ENCODE measurements around the gene DCTN5. TPM values are rescaled to one million over a fixed set of nuclear protein-coding genes. Genes with fewer than 3 reads are reported as not detected.
A peak's percentile ranks its signal among the peaks of the same experiment; 100 is the strongest.

The DCTN5 gene
- total RNA-seq, 3 donors from 2014 or later: 80.1 to 99.5 (median 94.7) TPM

DNA sequence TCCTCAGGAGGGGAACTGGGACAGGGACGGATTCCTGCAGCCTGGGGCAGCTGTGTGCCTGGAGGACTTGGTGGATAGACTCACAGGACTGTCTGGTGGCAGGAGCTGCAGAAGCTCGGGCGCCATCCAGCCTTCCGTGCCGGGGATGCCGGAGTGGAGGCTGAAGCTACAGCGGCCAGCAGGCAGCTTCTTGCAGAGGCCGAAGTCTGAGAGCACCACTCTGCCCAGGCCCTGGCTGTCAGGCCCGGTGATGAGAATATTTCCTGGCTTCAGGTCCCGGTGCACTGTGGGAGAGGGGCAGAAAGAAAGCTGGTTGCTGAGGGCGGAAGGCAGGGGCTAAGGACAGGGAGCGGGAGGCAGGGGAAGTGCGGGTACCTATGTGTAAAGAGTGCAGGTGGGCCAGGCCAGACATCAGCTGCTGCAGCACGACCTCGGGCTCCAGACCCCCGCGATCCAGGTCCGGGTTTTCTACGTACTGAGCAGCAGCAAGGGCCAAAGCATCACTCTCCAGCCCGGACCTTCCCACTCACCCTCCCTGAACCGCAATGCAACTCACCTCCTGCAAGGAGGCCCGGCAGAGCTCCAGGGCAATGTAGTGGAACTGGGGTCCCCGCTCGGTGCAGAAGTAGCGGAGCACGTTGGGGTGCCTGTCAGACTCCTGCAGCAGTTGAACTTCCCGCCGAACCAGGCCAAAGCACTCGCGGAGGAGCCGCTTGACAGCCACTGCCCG is 53.5 kb downstream of the DCTN5 start:
- DNase-seq (no peak), ATAC-seq (no peak)
- Mint-ChIP-seq H3K4me1 (ENCODE audit: low read depth) (peaks cover 7% of the 10 kb centered on the region), H3K9me3 (no peaks in the 10 kb centered on the region), H3K36me3 (ENCODE audit: insufficient read depth) (peaks cover 4% of the 10 kb centered on the region), H3K4me3 (no peak overlapping the region), H3K27me3 (ENCODE audit: low read depth) (peaks cover 2% of the 10 kb centered on the region)

DNA sequence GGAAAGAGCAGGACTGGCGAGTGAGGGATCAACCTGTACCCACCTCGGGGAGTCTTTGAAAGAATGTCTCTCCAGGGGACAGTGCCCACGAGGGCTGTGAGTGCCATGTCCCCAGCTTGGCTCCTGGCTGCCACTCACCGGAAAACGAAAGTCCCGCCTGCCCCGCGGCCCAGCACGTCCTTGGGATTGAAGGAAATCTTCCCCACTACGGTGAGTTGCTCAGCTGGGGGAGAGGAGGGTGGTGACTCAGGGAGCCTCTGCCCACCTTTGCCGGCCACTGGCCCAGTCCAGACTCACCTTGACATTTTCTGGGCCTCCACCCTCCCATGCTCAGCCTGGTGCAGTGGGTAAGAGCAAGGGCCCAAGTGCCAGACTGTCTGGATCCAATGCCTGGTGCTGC is 54.5 kb downstream of the DCTN5 start:
- no peak overlapping the region for H3K4me3 Mint-ChIP-seq

DNA sequence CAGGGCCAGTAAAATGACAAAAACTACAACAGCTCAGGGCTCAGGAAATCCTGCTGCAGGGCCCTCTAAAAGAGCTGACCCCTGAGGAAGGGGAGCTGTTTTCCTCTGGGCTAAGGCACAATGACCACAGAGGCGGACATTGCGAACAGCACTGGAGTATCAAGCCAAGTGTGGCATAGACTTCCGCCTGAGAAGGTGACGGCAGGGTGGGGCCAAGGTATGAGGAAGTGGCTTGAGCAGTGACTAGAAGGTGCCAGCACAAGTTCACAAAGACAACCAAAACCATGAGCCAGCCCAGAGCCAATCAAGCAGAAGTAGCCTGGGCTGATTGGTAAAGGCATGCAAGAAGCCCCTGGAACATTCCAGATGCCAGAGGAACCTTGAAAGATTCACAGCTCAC is 57.8 kb downstream of the DCTN5 start:
- Mint-ChIP-seq H3K27me3 (ENCODE audit: low read depth) (peaks cover 9% of the 10 kb centered on the region), H3K36me3 (ENCODE audit: insufficient read depth) (no peaks in the 10 kb centered on the region), H3K9me3 (peaks cover 13% of the 10 kb centered on the region), H3K4me1 (ENCODE audit: low read depth) (peaks cover 7% of the 10 kb centered on the region), H3K4me3 (no peak overlapping the region)
- peak in 1 of 2 donors; percentile 32 for ATAC-seq
- no peak for DNase-seq

More for the DNA sequence above, 54.5 kb downstream of the DCTN5 start:
- DNase-seq (no peak), ATAC-seq (no peak)
- H3K27me3 Mint-ChIP-seq (ENCODE audit: low read depth): peaks cover 2% of the 10 kb centered on the region
- H3K36me3 Mint-ChIP-seq (ENCODE audit: insufficient read depth): no peaks in the 10 kb centered on the region
- no peaks in the 10 kb centered on the region for H3K9me3 Mint-ChIP-seq
- H3K4me1 Mint-ChIP-seq (ENCODE audit: low read depth): peaks cover 7% of the 10 kb centered on the region

DNA sequence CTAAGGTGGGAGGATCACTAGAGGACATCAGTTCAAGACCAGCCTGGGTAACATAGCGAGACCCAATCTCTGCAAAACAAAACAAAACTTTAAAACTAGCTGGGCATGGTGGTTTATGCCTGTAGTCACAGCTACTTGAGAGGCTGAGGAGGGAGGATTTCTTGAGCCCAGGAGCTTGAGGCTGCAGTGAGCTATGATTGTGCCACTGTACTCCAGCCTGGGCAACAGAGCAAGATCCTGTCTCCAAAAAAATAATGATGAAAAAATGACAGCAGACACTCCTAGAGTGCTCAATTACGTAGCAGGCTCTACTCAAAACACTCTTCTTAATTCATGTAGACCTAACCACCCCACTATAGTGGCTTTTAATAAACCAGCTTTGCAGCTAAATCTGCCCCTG is 58.8 kb downstream of the DCTN5 start:
- Mint-ChIP-seq H3K36me3 (ENCODE audit: insufficient read depth) (no peaks in the 10 kb centered on the region), H3K4me3 (no peak overlapping the region), H3K4me1 (ENCODE audit: low read depth) (peaks cover 7% of the 10 kb centered on the region), H3K9me3 (peaks cover 13% of the 10 kb centered on the region), H3K27me3 (ENCODE audit: low read depth) (peaks cover 13% of the 10 kb centered on the region)
- no peak for ATAC-seq
- DNase-seq: no peak

DNA sequence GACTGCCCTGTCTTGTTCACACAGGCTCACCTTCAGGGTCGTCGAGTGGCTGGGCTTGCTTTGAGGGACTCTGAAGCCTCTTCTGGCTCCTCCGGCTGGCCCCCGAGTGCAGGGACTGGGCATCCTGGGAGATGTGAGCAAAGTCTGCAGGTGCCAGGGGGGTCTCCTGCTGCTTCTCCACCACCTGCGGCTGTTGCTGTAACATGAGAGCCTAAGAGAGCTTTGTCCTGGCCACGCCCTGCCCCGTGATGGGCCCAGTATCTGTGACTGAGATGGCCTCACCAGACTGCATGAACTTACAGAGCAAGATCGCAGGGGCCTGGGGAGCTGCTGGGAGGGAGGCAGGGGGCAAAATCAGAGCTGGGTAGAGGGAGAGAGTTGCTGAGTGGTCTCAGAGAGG is 59.2 kb downstream of the DCTN5 start:
- Mint-ChIP-seq H3K4me3 (no peak overlapping the region), H3K36me3 (ENCODE audit: insufficient read depth) (no peaks in the 10 kb centered on the region), H3K4me1 (ENCODE audit: low read depth) (peaks cover 7% of the 10 kb centered on the region), H3K9me3 (peaks cover 13% of the 10 kb centered on the region), H3K27me3 (ENCODE audit: low read depth) (peaks cover 16% of the 10 kb centered on the region)
- no peak for DNase-seq
- ATAC-seq: no peak

DNA sequence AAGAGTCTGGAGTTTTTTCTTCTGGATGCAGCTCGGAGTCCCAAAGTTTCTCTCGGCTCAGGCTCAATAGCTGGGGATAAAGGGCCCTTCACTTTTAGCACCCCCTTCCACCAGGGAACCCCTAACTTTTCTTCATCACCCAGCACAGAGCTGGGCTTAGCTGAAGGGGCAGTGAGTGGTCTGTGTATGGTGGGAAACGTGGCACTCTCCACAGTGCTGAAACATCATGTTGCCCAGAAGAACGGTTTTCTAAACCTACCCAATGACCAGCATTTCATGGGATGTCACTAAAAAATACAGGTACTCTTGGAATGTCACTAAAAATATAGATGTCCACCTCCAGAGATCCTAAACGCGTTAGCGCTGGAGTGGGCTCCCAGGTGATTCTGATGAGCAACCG is 59.8 kb downstream of the DCTN5 start:
- Mint-ChIP-seq H3K9me3 (peaks cover 13% of the 10 kb centered on the region), H3K4me3 (no peak overlapping the region), H3K27me3 (ENCODE audit: low read depth) (peaks cover 20% of the 10 kb centered on the region), H3K36me3 (ENCODE audit: insufficient read depth) (no peaks in the 10 kb centered on the region), H3K4me1 (ENCODE audit: low read depth) (peaks cover 7% of the 10 kb centered on the region)
- no peak for ATAC-seq
- no peak for DNase-seq

DNA sequence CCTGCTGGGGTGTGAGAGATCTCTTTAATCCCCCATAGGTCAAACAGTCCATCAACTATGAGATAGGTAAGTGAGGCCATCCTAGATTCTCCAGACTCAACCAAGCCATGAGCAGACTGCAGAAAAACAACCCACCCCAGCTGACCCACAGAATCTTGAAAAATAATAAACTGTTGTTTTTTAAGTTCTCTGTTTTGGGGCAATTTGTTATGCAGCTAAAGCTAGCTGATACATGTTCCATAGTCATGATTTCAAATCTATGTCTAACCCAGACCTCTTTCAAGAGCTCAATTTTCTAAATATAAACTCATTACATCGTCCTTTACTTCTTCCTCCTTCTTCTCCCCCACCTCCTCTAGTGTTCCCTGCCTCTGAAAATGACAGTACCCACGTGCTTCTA is 61.7 kb downstream of the DCTN5 start:
- Mint-ChIP-seq H3K36me3 (ENCODE audit: insufficient read depth) (no peaks in the 10 kb centered on the region), H3K4me3 (no peak overlapping the region), H3K9me3 (peaks cover 13% of the 10 kb centered on the region), H3K27me3 (ENCODE audit: low read depth) (peaks cover 26% of the 10 kb centered on the region), H3K4me1 (ENCODE audit: low read depth) (peaks cover 7% of the 10 kb centered on the region)
- ATAC-seq (no peak), DNase-seq (no peak)

DNA sequence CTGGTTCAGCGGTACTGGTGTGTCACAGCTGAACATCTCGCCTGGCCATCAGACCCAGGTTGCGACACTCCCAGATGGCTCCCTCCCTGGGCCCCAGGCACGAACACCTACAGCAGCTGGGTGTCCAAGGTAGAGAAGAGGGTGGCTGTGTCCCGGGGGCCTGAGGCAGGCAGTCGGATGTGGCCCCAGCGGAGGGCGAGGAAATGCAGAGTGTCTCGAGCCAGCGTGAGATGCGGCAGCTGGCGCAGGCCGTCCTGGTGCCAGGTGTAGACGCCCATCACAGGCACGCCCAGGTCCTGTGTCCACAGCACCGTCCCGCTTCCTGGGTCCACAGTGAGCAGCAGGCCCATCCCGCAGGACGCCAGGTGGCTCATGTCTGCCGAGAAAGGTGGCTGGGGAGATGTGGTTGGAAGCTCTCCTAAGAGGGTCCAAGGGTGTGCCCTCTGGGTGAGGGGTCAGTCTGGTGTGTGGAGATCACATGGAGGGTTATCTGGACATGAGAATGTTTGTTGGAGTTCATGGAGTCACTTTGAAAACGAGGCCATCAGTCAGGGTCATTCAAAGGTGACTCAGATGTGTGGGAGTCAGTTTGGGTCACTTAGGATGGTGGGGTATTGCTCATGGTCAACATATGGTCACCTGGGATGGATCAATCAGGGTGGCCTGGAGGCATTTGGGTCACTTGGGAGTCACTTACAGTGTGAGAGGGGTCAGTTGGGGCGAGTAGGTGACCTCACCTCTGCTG is 63.7 kb downstream of the DCTN5 start:
- Mint-ChIP-seq H3K36me3 (ENCODE audit: insufficient read depth) (no peaks in the 10 kb centered on the region), H3K27me3 (ENCODE audit: low read depth) (peaks cover 31% of the 10 kb centered on the region), H3K9me3 (peaks cover 25% of the 10 kb centered on the region), H3K4me3 (no peak overlapping the region), H3K4me1 (ENCODE audit: low read depth) (no peaks in the 10 kb centered on the region)
- DNase-seq: no peak
- ATAC-seq: no peak

DNA sequence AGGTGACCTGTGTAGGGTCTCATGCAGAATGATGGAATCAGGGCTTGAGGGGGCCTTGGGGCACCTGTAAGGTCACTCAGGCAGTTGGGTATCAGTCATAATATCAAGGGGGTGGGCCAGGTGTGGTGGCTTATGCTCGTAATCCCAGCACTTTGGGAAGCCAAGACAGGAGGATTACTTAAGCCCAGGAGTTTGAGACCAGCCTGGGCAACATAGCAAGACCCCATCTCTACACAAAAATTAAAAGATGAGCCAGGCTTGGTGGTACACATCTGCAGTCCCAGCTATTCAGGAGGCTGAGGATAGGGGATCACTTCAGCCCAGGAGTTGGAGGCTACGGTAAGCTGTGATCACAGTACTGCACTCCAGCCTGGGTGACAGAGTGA is 64.2 kb downstream of the DCTN5 start:
- H3K36me3 Mint-ChIP-seq (ENCODE audit: insufficient read depth): no peaks in the 10 kb centered on the region
- no peaks in the 10 kb centered on the region for H3K4me1 Mint-ChIP-seq (ENCODE audit: low read depth)
- peaks cover 30% of the 10 kb centered on the region for H3K9me3 Mint-ChIP-seq
- DNase-seq: no peak
- H3K27me3 Mint-ChIP-seq (ENCODE audit: low read depth): peaks cover 33% of the 10 kb centered on the region
- no peak overlapping the region for H3K4me3 Mint-ChIP-seq
- ATAC-seq: no peak

DNA sequence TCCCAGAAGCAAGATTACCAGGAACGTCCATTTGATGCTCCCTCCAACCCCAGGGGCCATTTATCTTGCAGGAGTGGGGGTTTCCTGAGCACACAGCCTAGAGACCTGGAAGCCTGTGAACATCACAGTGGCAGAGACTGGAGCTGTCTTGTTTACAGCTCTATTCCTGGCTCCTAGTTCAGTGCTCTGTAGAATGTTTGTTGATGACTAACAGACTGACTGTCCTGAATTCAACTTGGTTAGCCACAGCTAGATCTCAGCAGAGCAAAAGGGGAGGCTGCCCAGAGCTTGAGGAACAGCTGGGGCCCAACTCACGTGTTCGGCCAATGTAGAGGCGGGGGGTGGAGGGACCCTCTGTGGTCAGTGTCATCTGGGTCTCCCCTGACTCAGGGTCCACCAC is 65.2 kb downstream of the DCTN5 start:
- no peaks in the 10 kb centered on the region for H3K36me3 Mint-ChIP-seq (ENCODE audit: insufficient read depth)
- no peak for ATAC-seq
- peaks cover 30% of the 10 kb centered on the region for H3K9me3 Mint-ChIP-seq
- no peaks in the 10 kb centered on the region for H3K4me1 Mint-ChIP-seq (ENCODE audit: low read depth)
- no peak overlapping the region for H3K4me3 Mint-ChIP-seq
- peaks cover 39% of the 10 kb centered on the region for H3K27me3 Mint-ChIP-seq (ENCODE audit: low read depth)
- no peak for DNase-seq

DNA sequence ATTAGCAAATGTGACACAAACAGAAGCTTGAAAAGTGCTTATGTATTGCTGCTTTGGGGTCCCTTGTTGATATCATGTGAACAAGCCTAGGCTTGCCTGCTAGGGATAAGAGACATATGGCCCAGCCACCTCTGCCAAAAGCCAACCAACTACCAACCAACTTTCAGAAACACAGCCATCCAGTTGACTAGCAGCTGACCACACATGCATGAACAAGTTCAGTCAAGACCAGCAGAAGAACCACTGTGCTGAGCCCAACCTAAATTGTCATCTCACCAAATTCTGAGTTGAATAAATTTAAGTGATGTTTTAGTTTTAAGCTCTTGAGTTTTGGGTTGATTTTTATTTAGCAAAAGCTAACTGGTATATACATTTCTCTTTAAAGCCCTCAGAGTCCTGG is 68.3 kb downstream of the DCTN5 start:
- Mint-ChIP-seq H3K27me3 (ENCODE audit: low read depth) (peaks cover 51% of the 10 kb centered on the region), H3K36me3 (ENCODE audit: insufficient read depth) (no peaks in the 10 kb centered on the region)
- no peak for ATAC-seq

DNA sequence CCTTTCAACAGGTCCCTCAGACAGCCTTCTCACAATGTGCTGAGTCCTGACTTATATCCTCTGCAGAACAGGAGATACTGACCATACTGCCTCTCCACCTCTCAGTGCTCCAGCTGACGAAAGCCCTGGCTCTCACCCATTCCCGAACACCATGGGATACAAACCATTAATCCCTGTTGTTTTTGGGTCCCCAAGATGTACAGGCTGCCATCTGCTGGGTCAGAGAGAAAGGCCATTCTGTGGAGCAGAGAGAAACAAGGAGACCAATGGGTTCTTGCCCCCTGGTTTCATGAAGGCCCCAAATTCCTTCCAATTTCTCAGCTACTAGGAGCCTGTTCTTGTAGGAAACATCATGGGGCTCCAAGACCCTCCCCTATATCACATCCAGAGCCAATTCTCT is 68.7 kb downstream of the DCTN5 start:
- Mint-ChIP-seq H3K36me3 (ENCODE audit: insufficient read depth) (no peaks in the 10 kb centered on the region), H3K4me1 (ENCODE audit: low read depth) (peaks cover 3% of the 10 kb centered on the region), H3K27me3 (ENCODE audit: low read depth) (peaks cover 53% of the 10 kb centered on the region), H3K4me3 (no peak overlapping the region), H3K9me3 (peaks cover 17% of the 10 kb centered on the region)
- no peak for ATAC-seq
- DNase-seq: no peak

More for the DNA sequence above, 68.3 kb downstream of the DCTN5 start:
- Mint-ChIP-seq H3K4me3 (no peak overlapping the region), H3K9me3 (peaks cover 17% of the 10 kb centered on the region), H3K4me1 (ENCODE audit: low read depth) (peaks cover 3% of the 10 kb centered on the region)
- no peak for DNase-seq

DNA sequence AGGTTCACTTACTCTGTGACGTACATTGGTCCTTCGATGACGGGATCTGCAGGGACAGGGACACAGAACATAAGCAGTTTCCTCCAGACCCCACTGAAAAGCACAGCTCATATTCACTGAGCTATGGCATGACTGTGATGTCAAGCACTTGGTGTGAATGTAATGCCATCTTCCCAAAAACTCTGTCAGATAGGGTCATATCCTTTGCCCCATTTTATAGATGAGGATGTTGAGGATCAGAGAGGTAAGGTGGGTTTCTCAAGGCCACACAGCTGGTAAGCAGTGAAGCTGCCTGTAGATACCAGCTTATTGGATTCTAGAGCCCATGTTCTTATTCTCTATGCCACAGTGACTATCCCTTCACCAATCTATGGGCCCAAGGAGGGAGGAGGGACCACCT is 69.2 kb downstream of the DCTN5 start:
- H3K27me3 Mint-ChIP-seq (ENCODE audit: low read depth): peaks cover 51% of the 10 kb centered on the region
- H3K4me1 Mint-ChIP-seq (ENCODE audit: low read depth): peaks cover 3% of the 10 kb centered on the region
- ATAC-seq: no peak
- H3K4me3 Mint-ChIP-seq: no peak overlapping the region
- no peak for DNase-seq
- no peaks in the 10 kb centered on the region for H3K36me3 Mint-ChIP-seq (ENCODE audit: insufficient read depth)
- peaks cover 17% of the 10 kb centered on the region for H3K9me3 Mint-ChIP-seq

DNA sequence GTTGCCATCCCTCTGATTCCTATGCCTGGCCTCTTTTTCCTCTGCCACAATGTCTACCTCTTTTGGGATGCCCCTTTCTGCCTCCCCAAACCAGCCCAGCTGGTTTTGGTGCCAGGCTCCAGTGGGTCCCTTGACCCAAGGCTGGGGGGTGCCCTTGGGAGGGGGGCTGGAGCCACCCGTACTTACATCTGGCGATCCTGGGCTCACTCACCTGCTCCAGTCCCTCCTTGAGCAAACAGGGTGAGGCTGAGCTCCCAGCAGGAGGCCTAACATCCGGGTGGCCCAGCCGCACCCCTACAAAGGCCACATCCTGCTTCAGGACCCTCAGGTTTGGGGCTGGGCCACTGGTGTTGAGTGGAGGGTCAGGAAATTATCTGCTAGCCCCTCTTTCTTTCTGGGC is 70.5 kb downstream of the DCTN5 start:
- peaks cover 50% of the 10 kb centered on the region for H3K27me3 Mint-ChIP-seq (ENCODE audit: low read depth)
- H3K4me3 Mint-ChIP-seq: no peak overlapping the region
- H3K36me3 Mint-ChIP-seq (ENCODE audit: insufficient read depth): no peaks in the 10 kb centered on the region

DNA sequence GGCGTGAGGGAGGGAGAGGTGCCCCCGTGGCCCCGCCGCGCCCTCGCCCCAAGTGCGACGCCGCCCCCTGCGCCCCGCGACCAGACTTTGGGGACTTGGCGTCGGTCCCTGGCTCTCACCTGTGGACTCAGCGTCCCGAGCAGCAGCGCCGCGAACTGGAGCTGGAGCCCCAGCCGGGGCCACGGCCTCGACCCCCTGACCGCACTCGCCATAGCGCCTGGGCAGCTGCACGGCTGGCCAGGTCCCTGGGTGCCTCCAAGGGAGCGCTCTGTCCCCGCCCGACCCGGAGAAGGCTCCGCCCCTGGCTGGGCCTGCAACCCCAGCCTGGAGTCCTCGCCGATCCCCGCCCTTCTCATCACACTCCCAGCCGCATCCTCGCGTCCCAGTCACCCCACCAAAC is 71.7 kb downstream of the DCTN5 start, which contains the start of gene ERN2:
ERN2 (minus strand) TSS at position 247 of the 400 bp plus-strand sequence; CDS start at position 212, 35 bp downstream.
- no peak for ATAC-seq
- DNase-seq: no peak
- Mint-ChIP-seq H3K9me3 (peaks cover 17% of the 10 kb centered on the region), H3K36me3 (ENCODE audit: insufficient read depth) (no peaks in the 10 kb centered on the region), H3K4me3 (no peak within 1 kb of the TSS), H3K27me3 (ENCODE audit: low read depth) (peaks cover 58% of the 10 kb centered on the region), H3K4me1 (ENCODE audit: low read depth) (peaks cover 3% of the 10 kb centered on the region)

More for the DNA sequence above, 70.5 kb downstream of the DCTN5 start:
- peaks cover 17% of the 10 kb centered on the region for H3K9me3 Mint-ChIP-seq
- no peak for DNase-seq
- peaks cover 3% of the 10 kb centered on the region for H3K4me1 Mint-ChIP-seq (ENCODE audit: low read depth)
- ATAC-seq: no peak

All from activated T-cell treated with anti-CD3 and anti-CD28 coated beads, Interleukin-2, amount 50 U/mL, for 4 hours (primary cell).